Non-pigmented ciliary epithelial cell (primary cell): ENCODE results near the gene NFIC.
"Not testable (repeated sequence)": the region's sequence is repeated elsewhere in the genome, so short reads cannot be mapped to it uniquely, and the experiment has no call there.

ENCODE experiments used
- DNase-seq: peaks from one replicate; pipeline ENCODE4 v3.0.0-alpha.2; 2010; ENCODE audit warnings: low read depth

The NFIC gene

GRCh38 chr19:3398900-3399278 lies 32.5 kb downstream of the NFIC start:
- no peak for DNase-seq

- DNase-seq: not testable (repeated sequence)
Measured at GRCh38 chr19:3399311-3399710, 32.9 kb downstream of the NFIC start.

- DNase-seq: no peak
Measured at GRCh38 chr19:3401004-3401768, 34.8 kb downstream of the NFIC start.

GRCh38 chr19:3402631-3403443 lies 36.5 kb downstream of the NFIC start:
- DNase-seq: no peak

- DNase-seq: peak; percentile 60
Measured at GRCh38 chr19:3403489-3404323, 37.3 kb downstream of the NFIC start.

GRCh38 chr19:3404324-3405260 lies 38.2 kb downstream of the NFIC start:
- peak; percentile 45 for DNase-seq

GRCh38 chr19:3405261-3405653 lies 38.9 kb downstream of the NFIC start:
- no peak for DNase-seq

- DNase-seq: no peak
Measured at GRCh38 chr19:3406571-3407111, 40.3 kb downstream of the NFIC start.

GRCh38 chr19:3407556-3408516 lies 41.5 kb downstream of the NFIC start:
- DNase-seq: no peak

GRCh38 chr19:3408996-3409345 lies 42.6 kb downstream of the NFIC start:
- DNase-seq: no peak

GRCh38 chr19:3409346-3410064 lies 43.1 kb downstream of the NFIC start:
- no peak for DNase-seq

GRCh38 chr19:3411636-3412035 lies 45.3 kb downstream of the NFIC start:
- DNase-seq: no peak

GRCh38 chr19:3412066-3412465 lies 45.7 kb downstream of the NFIC start:
- DNase-seq: no peak

- DNase-seq: no peak
Measured at GRCh38 chr19:3413796-3414327, 47.5 kb downstream of the NFIC start.

- no peak for DNase-seq
Measured at GRCh38 chr19:3415695-3416094, 49.3 kb downstream of the NFIC start.

- no peak for DNase-seq
Measured at GRCh38 chr19:3420244-3420755, 53.9 kb downstream of the NFIC start.

- DNase-seq: no peak
Measured at GRCh38 chr19:3420909-3421619, 54.7 kb downstream of the NFIC start.

GRCh38 chr19:3421656-3422055 lies 55.3 kb downstream of the NFIC start:
- DNase-seq: not testable (repeated sequence)
